Activated CD4-positive, alpha-beta T cell treated with anti-CD3 and anti-CD28 coated beads, Interleukin-2, amount 50 U/mL, for 16 hours (primary cell): ENCODE data around the gene LSR.

Experiments used
- DNase-seq: peaks from one replicate; pipeline ENCODE4 v3.0.0-alpha.2; 2020

Gene LSR

DNA sequence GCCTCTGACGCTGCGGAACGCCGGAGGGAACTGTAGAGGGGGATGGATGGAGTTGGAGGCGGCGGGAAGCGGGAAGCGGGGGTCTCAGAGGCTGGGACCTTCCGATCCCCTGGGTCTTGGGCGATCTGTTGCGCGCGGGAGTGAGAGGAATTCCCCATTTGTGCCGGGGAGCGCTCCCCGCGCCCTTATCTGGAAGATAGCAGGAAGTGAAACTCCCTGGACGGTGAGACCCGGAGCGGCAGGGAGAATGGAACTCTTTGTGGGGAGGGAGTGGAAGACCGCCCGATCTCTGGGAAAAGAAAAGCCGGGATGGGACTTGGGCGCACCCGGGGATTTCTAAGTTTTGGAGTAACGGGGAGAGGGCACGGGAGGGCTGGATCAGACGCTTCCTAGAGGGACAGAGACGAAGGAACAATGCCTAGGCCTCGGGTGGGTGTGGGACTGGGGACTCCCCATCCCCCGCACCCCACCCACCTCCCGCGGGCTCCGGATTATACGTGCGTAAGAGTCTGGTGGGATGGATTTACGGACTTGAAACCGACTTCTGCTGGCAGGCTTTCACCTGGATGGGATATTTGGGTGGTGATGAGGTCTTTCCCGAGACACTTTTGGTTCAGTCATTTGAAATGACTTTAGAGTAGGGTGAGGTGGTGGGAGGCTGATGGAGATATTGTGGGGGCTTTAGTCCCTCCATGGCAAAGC lies 495 bp downstream of the LSR start:
- DNase-seq, result no peak

DNA sequence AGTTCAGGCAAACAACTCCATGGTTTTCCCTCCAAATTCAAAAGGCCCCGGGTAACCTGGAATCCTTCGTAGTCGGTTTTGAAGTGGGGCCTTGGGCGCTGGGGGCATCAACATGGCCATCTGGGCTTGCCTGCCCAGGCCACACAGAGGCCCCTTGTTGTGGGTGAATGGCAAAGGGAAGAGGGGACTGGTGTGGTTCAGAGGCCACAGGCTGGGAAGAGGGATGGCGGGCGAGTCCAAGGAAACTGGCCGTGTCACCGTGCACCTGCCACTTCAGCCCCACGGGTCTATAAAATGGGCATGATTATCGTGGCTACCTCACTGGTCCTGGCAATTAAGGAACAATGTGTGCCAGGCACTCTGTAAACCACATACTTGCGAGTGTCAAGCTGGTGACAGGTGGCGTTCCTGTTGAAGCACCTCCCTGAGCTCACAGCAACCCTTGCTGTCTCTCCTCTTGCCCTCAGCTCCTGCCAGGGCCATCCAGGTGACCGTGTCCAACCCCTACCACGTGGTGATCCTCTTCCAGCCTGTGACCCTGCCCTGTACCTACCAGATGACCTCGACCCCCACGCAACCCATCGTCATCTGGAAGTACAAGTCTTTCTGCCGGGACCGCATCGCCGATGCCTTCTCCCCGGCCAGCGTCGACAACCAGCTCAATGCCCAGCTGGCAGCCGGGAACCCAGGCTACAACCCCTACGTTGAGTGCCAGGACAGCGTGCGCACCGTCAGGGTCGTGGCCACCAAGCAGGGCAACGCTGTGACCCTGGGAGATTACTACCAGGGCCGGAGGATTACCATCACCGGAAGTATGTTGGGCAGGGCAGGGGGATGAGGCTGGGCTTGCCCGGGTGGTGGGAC lies 1.3 kb downstream of the LSR start:
- DNase-seq, result no peak

DNA sequence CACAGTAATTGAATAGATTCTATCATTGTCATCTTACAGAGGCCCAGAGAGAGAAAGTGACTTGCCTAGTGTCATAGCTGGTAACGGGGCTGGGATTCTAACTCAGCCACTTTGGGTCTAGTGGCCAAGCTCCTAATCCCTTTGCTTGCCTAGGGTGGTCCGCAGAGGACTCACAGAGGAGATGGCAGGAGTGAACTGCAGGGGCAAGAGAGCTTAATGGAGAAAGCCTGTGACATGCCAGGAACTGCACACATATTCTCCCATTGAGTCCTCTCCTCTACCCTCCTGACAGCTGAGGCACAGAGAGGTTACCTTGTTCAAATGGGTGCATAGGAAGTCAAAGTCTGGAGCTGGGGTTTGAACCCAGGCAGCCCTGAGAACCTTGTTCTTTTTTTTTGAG lies 2.7 kb downstream of the LSR start:
- DNase-seq, result no peak

DNA sequence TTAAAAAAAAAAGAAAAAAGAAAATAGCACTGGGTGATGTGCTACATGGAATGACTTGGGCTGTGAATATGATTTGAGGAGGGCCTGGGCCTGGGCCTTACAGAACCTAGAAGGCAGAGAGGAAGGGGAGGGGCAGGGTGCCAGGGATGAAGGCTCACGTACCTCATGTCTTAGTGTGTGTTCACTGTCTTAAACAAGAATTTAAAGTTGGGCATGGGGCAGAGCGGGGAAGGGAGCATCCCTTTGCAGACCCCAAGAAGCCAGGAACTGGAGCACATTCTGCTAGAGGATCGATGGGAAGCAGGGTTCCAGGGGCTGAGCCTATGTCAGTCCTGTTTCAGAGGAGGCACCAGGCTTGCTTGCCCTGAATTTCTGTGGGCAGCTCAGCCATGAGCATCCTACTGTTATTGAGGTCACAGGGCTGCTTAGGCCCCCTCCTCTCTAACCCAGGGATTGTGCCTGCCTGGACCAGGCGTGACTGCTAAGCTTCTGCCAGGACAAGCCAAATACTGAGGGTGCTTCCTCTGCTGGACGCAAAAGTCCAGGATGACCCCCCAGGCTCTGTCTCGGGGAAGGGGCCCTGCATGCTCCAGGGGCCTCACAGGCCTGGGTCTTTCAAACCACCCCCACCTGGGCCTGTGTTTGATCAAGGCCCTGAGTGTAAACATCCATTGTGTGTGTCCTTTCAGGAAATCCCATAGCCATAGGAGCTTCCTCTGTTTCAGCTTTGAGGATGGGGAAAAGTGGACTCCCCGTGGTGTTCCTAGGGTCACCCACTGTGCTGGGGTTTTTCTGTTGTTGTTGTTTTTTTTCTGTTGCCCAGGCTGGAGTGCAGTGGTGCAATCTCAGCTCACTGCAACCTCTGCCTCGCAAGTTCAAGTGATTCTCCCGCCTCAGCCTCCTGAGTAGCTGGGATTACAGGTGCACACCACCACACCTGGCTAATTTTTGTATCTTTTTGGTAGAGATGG lies 4.8 kb downstream of the LSR start:
- DNase-seq, result no peak

DNA sequence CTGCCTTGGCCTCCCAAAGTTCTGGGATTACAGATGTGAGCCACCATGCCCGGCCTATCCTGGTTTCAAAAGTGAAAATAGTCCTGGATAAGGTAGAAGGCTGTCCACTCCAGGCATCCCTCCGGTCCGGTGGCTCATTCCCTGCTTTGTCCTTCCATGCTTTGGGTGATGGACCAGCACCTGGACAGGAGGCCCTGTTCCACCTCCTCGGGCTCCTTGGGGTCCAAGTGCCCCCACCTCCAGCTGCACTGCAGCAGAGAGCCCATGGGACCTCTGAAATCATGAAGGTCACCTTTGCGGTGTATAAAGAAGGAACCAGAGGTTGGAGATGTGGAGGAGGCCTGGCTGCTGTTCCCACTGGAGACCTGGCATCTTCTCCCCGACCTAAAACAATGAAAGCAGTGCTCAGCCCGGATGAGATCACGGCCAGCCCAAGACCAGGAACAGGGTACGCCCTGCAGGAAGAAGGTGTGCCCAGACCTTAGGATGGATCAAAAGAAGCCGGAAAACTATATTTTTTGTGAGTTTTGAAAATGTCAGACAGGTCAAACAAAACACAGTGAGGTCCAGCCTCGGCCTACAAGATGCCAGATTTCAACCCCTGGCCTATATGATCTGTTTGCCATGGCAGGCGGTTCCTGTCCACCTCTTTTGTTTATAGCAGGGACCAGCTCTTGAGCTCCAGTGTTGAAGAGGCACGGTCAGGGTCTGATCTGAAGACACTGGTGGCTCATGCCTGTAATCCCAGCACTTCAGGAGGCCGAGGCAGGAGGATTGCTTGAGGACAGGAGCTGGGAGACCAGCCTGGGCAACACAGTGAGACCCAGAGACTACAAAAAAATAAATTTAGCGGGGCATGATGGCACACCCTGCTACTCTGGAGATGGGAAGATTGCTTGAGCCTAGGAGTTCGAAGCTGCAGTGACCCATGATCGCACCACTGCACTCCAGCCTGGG lies 5.8 kb downstream of the LSR start:
- no peak for DNase-seq

- DNase-seq, result no peak
Measured at GRCh38 chr19:35256566-35256965, 7.8 kb downstream of the LSR start.

GRCh38 chr19:35257113-35257461 lies 8.3 kb downstream of the LSR start:
- DNase-seq, result no peak

- no peak for DNase-seq
Measured at GRCh38 chr19:35260694-35261304, 12.0 kb downstream of the LSR start.

DNA sequence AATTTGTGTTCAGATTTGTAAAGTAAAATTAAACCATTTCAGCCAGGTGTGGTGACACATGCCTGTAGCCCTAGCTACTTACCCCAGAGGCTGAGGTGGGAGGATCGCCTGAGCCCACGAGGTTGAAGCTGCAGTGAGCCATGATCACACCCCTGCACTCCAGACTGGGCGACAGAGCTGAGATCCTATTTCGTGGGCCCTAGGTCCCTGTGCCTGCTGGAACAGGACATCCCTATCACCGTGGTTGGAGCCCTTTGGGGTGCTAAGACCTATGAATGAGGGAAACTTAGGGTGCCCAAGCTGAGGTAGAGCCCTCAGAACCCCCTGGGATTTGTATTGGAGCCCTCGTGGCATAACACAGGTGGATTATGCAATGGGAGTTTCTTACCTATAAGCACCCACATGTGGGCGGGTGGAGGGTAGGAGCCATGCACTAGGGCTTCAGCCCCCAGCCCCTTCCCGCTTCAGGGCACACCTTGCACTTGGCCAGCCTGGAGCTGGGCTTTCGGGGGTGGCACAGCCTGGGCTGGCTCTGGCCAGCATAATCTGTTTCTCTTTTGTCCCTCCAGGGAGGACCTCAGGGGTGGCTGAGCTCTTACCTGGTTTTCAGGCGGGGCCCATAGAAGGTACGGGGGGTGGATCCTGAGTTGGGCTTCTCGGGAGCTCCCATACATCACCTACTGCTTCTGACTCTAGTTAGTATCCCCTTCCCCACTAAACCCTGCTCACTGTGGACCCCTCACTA lies 12.7 kb downstream of the LSR start:
- no peak for DNase-seq

DNA sequence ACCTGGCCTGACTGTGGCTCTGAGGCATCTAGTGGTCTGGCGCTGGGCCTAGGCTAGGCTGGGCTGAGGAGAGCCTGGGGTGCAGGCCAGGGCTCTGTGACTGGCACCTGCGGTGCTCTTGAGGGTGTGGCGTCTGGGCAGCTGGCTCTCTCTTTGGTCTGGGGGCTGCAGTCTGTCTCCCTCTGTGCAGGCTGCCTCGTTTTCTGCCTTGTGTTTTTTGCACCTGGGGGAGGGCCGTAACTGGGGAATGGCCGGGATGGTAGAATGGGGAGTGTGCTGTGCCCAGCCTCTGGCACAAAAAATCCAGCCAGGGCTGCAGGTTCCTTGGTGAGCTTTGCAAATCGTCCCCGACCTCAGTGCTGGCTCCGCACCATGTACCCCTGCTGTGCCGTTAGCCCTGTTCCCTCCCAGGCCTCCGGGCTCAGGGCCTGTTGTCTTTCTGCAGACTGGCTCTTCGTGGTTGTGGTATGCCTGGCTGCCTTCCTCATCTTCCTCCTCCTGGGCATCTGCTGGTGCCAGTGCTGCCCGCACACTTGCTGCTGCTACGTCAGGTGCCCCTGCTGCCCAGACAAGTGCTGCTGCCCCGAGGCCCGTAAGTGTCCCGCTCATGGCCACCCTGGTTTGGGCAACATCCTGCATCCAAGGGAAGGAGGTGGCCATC lies 13.4 kb downstream of the LSR start:
- DNase-seq, result no peak

DNA sequence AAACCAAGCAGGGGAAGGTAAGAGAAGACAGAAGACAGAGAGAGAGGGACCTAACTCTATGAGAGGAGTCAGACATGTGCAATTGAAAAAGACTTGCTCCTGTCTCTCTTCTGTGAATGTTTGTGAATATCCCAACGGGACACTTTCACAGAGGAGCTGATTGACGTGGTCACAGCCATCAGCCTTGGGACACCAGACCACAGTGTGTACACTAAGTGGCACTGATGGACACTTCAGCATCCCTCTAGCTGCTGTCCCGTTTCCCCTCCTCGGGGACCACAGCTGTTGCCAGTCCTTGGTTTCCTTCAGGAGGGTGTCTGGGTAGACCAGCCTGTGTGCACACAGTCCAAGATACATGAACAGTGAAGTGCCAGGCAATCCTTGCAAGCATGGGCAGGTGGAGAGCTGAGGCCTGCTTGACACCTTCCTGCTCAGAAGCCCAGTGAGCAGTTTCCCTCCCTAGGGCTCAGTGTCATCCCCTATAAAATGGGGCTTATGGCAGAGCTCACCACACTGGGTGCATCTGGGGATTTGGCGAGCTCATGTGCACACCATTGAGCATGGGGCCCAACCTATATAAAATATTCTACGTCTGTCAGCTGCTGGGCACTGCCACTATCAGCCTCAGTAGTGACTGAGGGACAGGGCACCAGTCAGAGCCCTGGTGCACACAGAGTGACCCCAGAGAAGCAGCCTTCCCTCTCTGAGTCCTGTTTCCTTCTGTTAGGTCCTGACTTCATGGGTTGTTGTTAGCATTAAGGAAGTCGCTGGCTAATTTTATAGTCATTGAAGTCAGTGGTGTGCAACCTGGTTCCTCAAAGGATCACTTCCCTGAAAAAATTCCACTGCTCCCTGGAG lies 15.7 kb downstream of the LSR start:
- DNase-seq, result no peak

DNA sequence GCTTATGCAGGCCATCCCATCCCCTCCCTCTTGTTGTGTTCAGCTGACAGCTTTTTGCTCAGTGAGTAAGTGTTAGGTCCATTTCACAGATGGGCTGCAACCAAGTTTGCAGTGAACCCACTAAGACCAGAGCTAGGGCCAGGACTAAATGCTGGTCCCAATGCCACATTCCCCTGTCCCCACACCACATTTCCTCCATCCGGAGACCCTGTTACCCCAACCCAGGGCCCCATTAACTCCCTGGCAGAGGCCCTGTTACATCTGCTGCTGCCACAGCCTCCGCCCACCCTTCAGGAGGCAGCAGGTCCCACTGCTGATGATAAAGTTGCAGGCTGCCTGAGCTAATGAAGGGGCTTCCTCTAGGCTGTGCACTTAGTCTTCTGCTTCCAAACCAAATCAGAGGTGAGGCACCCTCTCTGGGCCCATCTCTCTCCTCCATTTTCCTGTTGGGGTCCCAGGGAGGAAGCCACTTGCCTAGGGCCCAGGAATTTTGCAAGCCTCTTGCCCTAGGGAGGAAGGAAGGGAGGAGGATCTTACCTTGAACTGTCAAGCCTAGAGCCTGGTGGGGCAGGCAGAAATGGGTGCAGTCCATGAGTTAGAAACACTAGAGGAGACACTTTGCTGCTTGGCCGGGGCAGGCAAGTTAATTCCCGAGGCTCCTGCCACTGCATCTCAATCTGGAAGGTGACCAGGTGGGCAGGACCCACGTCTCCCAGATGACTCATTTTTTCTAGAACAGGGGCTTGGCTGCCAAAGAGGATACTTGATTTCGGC lies 16.5 kb downstream of the LSR start:
- no peak for DNase-seq

- no peak for DNase-seq
Measured at GRCh38 chr19:35265900-35266519, 17.2 kb downstream of the LSR start.

DNA sequence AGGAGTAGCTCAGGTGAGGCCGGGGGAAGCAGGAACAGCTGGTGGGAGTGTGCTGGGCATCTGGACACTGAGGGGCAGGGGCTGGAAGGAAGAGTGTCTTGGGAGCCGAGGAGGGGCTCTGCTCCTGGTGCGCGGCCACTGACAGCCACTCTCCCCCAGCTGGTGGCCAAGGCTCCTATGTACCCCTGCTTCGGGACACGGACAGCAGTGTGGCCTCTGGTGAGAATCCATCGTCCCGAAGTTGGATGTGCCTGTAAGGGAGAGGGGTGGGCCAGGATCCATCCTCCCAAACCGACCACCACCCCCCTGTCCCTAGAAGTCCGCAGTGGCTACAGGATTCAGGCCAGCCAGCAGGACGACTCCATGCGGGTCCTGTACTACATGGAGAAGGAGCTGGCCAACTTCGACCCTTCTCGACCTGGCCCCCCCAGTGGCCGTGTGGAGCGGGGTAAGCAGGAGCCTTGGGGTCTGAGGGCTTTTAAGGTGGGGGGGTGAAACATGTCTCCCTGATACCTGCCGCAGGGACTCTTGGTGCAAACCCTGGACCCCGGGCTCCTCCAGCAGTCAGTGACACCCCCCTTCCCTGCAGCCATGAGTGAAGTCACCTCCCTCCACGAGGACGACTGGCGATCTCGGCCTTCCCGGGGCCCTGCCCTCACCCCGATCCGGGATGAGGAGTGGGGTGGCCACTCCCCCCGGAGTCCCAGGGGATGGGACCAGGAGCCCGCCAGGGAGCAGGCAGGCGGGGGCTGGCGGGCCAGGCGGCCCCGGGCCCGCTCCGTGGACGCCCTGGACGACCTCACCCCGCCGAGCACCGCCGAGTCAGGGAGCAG lies 17.9 kb downstream of the LSR start:
- no peak for DNase-seq

GRCh38 chr19:35267353-35267817 lies 18.6 kb downstream of the LSR start:
- peak; percentile 39 for DNase-seq

GRCh38 chr19:35267818-35268535 lies 19.2 kb downstream of the LSR start:
- peak; percentile 71 for DNase-seq
